Lung (tissue), 12 donors: Measurements from ENCODE around the gene TGM1. TPM values are rescaled to one million over a fixed set of nuclear protein-coding genes. Genes with fewer than 3 reads are reported as not detected.

ENCODE experiments used
- ATAC-seq: fragments of 200-7000 bp; cut with Tn5 transposase; one replicate; pipeline ENCODE4 v1.9.1; 2020; ENCODE audit warnings: moderate number of reproducible peaks; ENCODE audit not compliant: insufficient read depth, low FRiP score
- DNase-seq, 3 donors: peaks; one replicate each; pipeline ENCODE4 v3.0.0-alpha.2; 2013 to 2017
- H3K27ac ChIP-seq, 2 donors: one replicate each; pipeline ENCODE4 v1.5.1; 2013; ENCODE audit warnings: mild to moderate bottlenecking in 2 of 2, moderate library complexity in 2 of 2, control low read depth in 1 of 2, inconsistent platforms in 1 of 2, low read depth in 1 of 2, low read length in 1 of 2
- H3K27me3 ChIP-seq, 3 donors: one replicate each; pipeline ENCODE4 v1.5.1; 2013; ENCODE audit warnings: low read length in 2 of 3; ENCODE audit not compliant: control insufficient read depth in 3 of 3, insufficient read depth in 3 of 3
- H3K36me3 ChIP-seq, 4 donors: one replicate each; pipeline ENCODE4 v1.5.1; 2013; ENCODE audit warnings: low read length in 4 of 4, mild to moderate bottlenecking in 1 of 4, moderate library complexity in 1 of 4; ENCODE audit not compliant: control insufficient read depth in 4 of 4, insufficient read depth in 4 of 4
- H3K4me1 ChIP-seq, 5 donors: one replicate each; pipeline ENCODE4 v1.5.1; 2013; ENCODE audit warnings: low read length in 5 of 5, mild to moderate bottlenecking in 2 of 5, moderate library complexity in 1 of 5; ENCODE audit not compliant: control insufficient read depth in 5 of 5, insufficient read depth in 5 of 5
- H3K4me3 ChIP-seq: one replicate; pipeline ENCODE4 v1.5.1; 2013; ENCODE audit warnings: mild to moderate bottlenecking, control low read depth, moderate library complexity
- H3K9ac ChIP-seq, 2 donors: one replicate each; pipeline ENCODE4 v1.5.1; 2013; ENCODE audit warnings: low read length in 2 of 2, control low read depth in 1 of 2; ENCODE audit not compliant: insufficient read depth in 1 of 2
- H3K9me3 ChIP-seq, 4 donors: one replicate each; pipeline ENCODE4 v1.5.1; 2013; ENCODE audit warnings: low read length in 3 of 4, mild to moderate bottlenecking in 1 of 4, moderate library complexity in 1 of 4; ENCODE audit not compliant: control insufficient read depth in 4 of 4, insufficient read depth in 3 of 4
- CTCF ChIP-seq: IDR thresholded peaks from 2 replicates; pipeline ENCODE4 v1.5.1; 2012; ENCODE audit warnings: mild to moderate bottlenecking; ENCODE audit errors: control extremely low read depth, extremely low read depth
- WGBS, 2 donors: extraction: QIAGEN DNeasy Blood & Tissue Kit; methylation state at CpG; one replicate each; pipeline ENCODE4 v1.1.7; 2013; 5-methylcytosine and 5-hydroxymethylcytosine counted together
- polyA plus RNA-seq, 2 donors: library from polyadenylated mRNA; stranded (reverse); fragments of 200-250 nt; gene quantifications; one replicate each; pipeline ENCODE4 v1.2.1, GENCODE V29; 2013
- total RNA-seq, 2 donors: library from RNA; depleted of rRNA in 1 of 2; stranded (reverse); fragments of >200 nt in 1 of 2; gene quantifications; one replicate each; pipeline ENCODE4 v1.2.1, GENCODE V29; 2014 to 2021
- donor health status: control.
- donor health status: control.
- donor health status: Bipolar disorder and iron deficiency.
- donor health status: healthy.
- donor health status: DM: yes; HTN: yes; CAD: no.

The TGM1 gene
- total and polyA plus RNA-seq, 4 donors = 1.9 to 11.3 (median 9.3) TPM

DNA sequence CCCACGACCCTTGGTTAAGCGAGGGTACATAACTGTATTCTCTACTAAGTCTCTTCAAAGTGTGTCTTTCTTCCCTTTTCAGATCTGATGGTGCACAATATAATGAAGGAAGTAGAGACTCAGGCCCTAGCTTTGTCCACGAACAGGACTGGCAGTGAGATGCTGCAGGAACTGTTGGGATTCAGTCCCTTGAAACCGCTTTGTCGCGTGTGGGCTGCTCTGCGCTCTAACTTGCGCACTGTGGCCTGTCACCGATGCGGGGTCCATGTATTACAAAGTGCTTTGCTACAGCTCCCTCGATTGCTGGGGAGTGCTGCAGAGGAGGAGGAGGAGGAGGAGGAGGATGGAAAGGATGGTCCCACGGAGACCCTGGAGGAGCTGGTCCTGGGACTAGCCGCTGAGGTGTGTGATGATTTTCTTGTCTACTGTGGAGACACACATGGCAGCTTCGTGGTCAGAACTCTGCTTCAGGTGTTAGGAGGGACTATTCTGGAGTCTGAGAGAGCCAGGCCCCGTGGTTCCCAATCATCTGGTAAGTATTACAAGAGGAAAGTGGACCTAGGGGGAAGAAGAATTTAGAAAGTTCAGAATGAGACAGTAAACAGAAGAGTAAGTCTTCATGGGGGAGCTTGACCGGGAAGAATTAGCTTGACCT lies 37.5 kb upstream of the TGM1 start:
- no peak for ATAC-seq
- WGBS, 2 donors = 30 to 36% methylated on average over 16 of the region's 16 CpGs
- no peak for DNase-seq
- Histone ChIP-seq H3K9me3 (no peaks in the 10 kb centered on the region), H3K27ac (peak overlapping the region; percentile 76 to 88), H3K36me3 (peaks cover 8 to 48% (median 40%) of the 10 kb centered on the region in 4 donors), H3K4me3 (peak overlapping the region; percentile 80), H3K9ac (peak overlapping the region; percentile 69 to 75), H3K27me3 (no peaks in the 10 kb centered on the region), H3K4me1 (peaks cover 2 to 19% (median 13%) of the 10 kb centered on the region in 5 donors)
- no peak for TF ChIP-seq CTCF

GRCh38 chr14:24299255-24300191 lies 36.5 kb upstream of the TGM1 start, which contains the start of the genes DHRS1 and NOP9:
Gene DHRS1 (minus strand): TSS chr14:24299780. CDS start chr14:24299106, 674 bp downstream.
Gene NOP9 (plus strand): TSS chr14:24299850. CDS start chr14:24299955, 105 bp downstream.
- Histone ChIP-seq H3K36me3 (peaks cover 8 to 40% (median 32%) of the 10 kb centered on the region in 4 donors), H3K9ac (peak within 1 kb of the TSS; percentile 79 to 93), H3K9me3 (no peaks in the 10 kb centered on the region), H3K27ac (peak within 1 kb of the TSS; percentile 76 to 88), H3K4me3 (peak within 1 kb of the TSS; percentile 80), H3K27me3 (no peaks in the 10 kb centered on the region), H3K4me1 (peaks cover 2 to 19% (median 13%) of the 10 kb centered on the region in 5 donors)
- no peak for TF ChIP-seq CTCF
- peak; percentile 93 to 95 (median 94) for DNase-seq
- peak; percentile 93 for ATAC-seq
- 0 to 1% methylated on average over 69 to 75 of the region's 75 CpGs for WGBS, 2 donors

- Histone ChIP-seq H3K36me3 (peaks cover 1 to 34% (median 26%) of the 10 kb centered on the region in 4 donors), H3K4me1 (peaks cover 2 to 19% (median 13%) of the 10 kb centered on the region in 5 donors), H3K27me3 (no peaks in the 10 kb centered on the region), H3K4me3 (peak overlapping the region; percentile 80), H3K9me3 (no peaks in the 10 kb centered on the region), H3K9ac (peak overlapping the region; percentile 79 to 93), H3K27ac (peak overlapping the region; percentile 37 to 88)
- peak; percentile 2 for ATAC-seq
- TF ChIP-seq CTCF = no peak
- 41% methylated on average over 7 of the region's 7 CpGs for WGBS, 2 donors
- no peak for DNase-seq
These were observed 35.9 kb upstream of the TGM1 start for GRCh38 chr14:24298892-24299254.
